Tibial nerve (tissue), 4 donors: ENCODE data around the gene PAX8. TPM values are rescaled to one million over a fixed set of nuclear protein-coding genes. Genes with fewer than 3 reads are reported as not detected.

Experiments
- DNase-seq, 2 donors: peaks; one replicate each; pipeline ENCODE4 v3.0.0-alpha.2; 2019; ENCODE audit warnings: low spot score in 2 of 2
- H3K27ac ChIP-seq, 4 donors: fragments of 200-600 bp; sonication (generic) in 3 of 4; one replicate each; pipeline ENCODE4 v1.5.1; 2017 to 2019; ENCODE audit warnings: mild to moderate bottlenecking in 1 of 4
- H3K27me3 ChIP-seq, 2 donors: fragments of 200-600 bp; sonication (generic) in 1 of 2; one replicate each; pipeline versions ENCODE4 v1.5.1 to v1.6.0; 2017 to 2019
- H3K36me3 ChIP-seq, 3 donors: fragments of 200-600 bp; sonication (generic); one replicate each; pipeline ENCODE4 v1.5.1; 2018 to 2019
- H3K4me1 ChIP-seq, 4 donors: fragments of 200-600 bp; sonication (generic) in 3 of 4; one replicate each; pipeline ENCODE4 v1.5.1; 2017 to 2019
- H3K4me3 ChIP-seq, 4 donors: fragments of 200-600 bp; sonication (generic) in 3 of 4; one replicate each; pipeline ENCODE4 v1.5.1; 2017 to 2019; ENCODE audit warnings: mild to moderate bottlenecking in 1 of 4, moderate library complexity in 1 of 4
- H3K9me3 ChIP-seq, 4 donors: fragments of 200-600 bp; sonication (generic) in 3 of 4; one replicate each; pipeline ENCODE4 v1.5.1; 2017 to 2019
- EP300 ChIP-seq, 2 donors: sonication (generic); formaldehyde crosslinking; IDR thresholded peaks; one replicate each; pipeline ENCODE4 v1.6.1; 2017; ENCODE audit warnings: antibody characterized with exemption in 2 of 2, mild to moderate bottlenecking in 1 of 2
- POLR2A ChIP-seq, 2 donors: fragments of 450-650 bp; IDR thresholded peaks; one replicate each; pipeline ENCODE4 v1.6.1; 2017; ENCODE audit warnings: antibody characterized with exemption in 2 of 2, mild to moderate bottlenecking in 2 of 2, moderate library complexity in 2 of 2
- WGBS, 2 donors: methylation state at CpG; one replicate each; pipeline ENCODE4 v1.1.5; 2018; 5-methylcytosine and 5-hydroxymethylcytosine counted together
- total RNA-seq, 4 donors: library from RNA; depleted of rRNA; stranded (reverse); fragments of >200 nt; gene quantifications; one replicate each; pipeline ENCODE4 v1.1.0, GENCODE V29; 2016
- TF ChIP-seq, protein P1 (sequence below), 5 experiments: fragments of 200-600 bp in 3 of 5; fragments of 450-650 bp in 2 of 5; sonication (generic) in 3 of 5; IDR thresholded peaks; one replicate each; pipeline ENCODE4 v1.5.1; 2016 to 2019; ENCODE audit warnings: antibody characterized with exemption in 5 of 5, mild to moderate bottlenecking in 3 of 5, moderate library complexity in 2 of 5

The PAX8 gene
- total RNA-seq, 4 donors from 2014 or later, result 2.2 to 11.4 (median 5.2) TPM

- Histone ChIP-seq H3K27me3 (no peaks in the 10 kb centered on the region), H3K36me3 (no peaks in the 10 kb centered on the region), H3K9me3 (no peaks in the 10 kb centered on the region), H3K27ac (peak overlapping the region in 2 of 4 donors; percentile 22 to 34), H3K4me1 (peaks cover 0 to 82% (median 58%) of the 10 kb centered on the region in 4 donors), H3K4me3 (no peak overlapping the region)
- no peak for TF ChIP-seq POLR2A (IDR thresholded peaks at IDR 0.05)
- TF ChIP-seq, protein P1, sequence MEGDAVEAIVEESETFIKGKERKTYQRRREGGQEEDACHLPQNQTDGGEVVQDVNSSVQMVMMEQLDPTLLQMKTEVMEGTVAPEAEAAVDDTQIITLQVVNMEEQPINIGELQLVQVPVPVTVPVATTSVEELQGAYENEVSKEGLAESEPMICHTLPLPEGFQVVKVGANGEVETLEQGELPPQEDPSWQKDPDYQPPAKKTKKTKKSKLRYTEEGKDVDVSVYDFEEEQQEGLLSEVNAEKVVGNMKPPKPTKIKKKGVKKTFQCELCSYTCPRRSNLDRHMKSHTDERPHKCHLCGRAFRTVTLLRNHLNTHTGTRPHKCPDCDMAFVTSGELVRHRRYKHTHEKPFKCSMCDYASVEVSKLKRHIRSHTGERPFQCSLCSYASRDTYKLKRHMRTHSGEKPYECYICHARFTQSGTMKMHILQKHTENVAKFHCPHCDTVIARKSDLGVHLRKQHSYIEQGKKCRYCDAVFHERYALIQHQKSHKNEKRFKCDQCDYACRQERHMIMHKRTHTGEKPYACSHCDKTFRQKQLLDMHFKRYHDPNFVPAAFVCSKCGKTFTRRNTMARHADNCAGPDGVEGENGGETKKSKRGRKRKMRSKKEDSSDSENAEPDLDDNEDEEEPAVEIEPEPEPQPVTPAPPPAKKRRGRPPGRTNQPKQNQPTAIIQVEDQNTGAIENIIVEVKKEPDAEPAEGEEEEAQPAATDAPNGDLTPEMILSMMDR (IDR thresholded peaks at IDR 0.05), result no peak
- no peak for DNase-seq
- WGBS, 2 donors, result 95 to 97% methylated on average over 2 of the region's 2 CpGs
Observed at GRCh38 chr2:113215056-113215455, 63.7 kb downstream of the PAX8 start.

- H3K27me3 ChIP-seq, result no peaks in the 10 kb centered on the region
- peak overlapping the region in 2 of 4 donors; percentile 2 to 19 for H3K27ac ChIP-seq
- no peaks in the 10 kb centered on the region for H3K9me3 ChIP-seq
- WGBS, 2 donors, result 66 to 81% methylated on average over 4 of the region's 4 CpGs
- H3K4me3 ChIP-seq, result no peak overlapping the region
- no peak for DNase-seq
- peaks cover 0 to 78% (median 50%) of the 10 kb centered on the region in 4 donors for H3K4me1 ChIP-seq
- TF ChIP-seq EP300 (IDR thresholded peaks at IDR 0.05), result no peak
- TF ChIP-seq POLR2A (IDR thresholded peaks at IDR 0.05), result no peak
- TF ChIP-seq, protein P1 (IDR thresholded peaks at IDR 0.05), result no peak
- no peaks in the 10 kb centered on the region for H3K36me3 ChIP-seq
Observed at GRCh38 chr2:113214141-113214540, 64.6 kb downstream of the PAX8 start.

DNA sequence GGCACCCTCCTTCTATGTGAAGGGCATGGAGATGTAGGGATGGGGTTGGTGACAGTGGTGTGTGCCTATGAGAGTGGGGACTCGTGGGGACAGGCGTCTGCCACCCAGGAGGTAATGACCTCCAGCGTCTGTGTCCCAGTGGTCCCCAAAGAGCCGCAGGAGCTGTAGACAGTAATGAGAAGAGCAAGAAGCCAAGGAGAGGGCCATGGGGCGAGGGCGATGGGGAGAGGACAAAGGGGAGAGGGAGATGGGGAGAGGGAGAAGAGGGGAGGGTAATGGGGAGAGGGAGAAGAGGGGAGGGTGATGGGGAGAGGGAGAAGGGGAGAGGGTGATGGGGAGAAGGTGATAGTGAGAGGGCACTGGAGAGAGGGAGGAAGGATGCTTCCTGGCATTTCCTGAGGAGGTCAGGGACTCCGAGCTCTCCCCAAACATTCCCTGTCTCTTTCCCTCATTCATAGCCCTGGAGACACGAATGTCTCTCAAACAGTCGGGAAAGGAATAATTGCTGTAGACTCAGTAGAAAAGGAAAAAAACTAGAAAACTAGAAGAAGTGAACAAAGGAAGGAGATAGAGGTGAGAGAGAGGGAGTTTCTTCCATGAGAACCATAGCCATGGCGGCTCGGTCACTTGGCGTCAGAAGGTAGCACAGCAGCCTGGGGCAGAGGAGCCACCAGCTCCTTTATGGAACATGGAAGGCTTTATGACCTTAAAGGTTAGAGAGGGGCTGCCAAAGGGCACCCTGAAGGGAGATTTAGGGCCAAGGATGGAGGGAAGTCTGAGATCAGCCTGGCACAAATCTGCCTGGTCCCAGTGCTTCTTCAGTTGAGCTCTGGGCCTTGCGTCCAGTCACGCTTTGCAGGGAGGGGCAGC, 65.4 kb downstream of the PAX8 start:
- no peaks in the 10 kb centered on the region for H3K36me3 ChIP-seq
- H3K9me3 ChIP-seq, result no peaks in the 10 kb centered on the region
- H3K27ac ChIP-seq, result peak overlapping the region in 3 of 4 donors; percentile 60 to 86 (median 84)
- H3K27me3 ChIP-seq, result no peaks in the 10 kb centered on the region
- no peak overlapping the region for H3K4me3 ChIP-seq
- no peak for TF ChIP-seq POLR2A (IDR thresholded peaks at IDR 0.05)
- TF ChIP-seq EP300 (IDR thresholded peaks at IDR 0.05), result no peak
- TF ChIP-seq, protein P1 (IDR thresholded peaks at IDR 0.05), result no peak
- DNase-seq, result no peak
- peaks cover 0 to 69% (median 43%) of the 10 kb centered on the region in 4 donors for H3K4me1 ChIP-seq
- 91 to 95% methylated on average over 14 of the region's 14 CpGs for WGBS, 2 donors

GRCh38 chr2:113212245-113213060, 66.3 kb downstream of the PAX8 start:
- Histone ChIP-seq H3K36me3 (no peaks in the 10 kb centered on the region), H3K27me3 (no peaks in the 10 kb centered on the region), H3K27ac (peak overlapping the region; percentile 60 to 86 (median 73)), H3K4me1 (peaks cover 0 to 61% (median 34%) of the 10 kb centered on the region in 4 donors), H3K4me3 (peak overlapping the region in 1 of 4 donors; percentile 24), H3K9me3 (no peaks in the 10 kb centered on the region)
- WGBS, 2 donors, result 15 to 17% methylated on average over 25 to 26 of the region's 26 CpGs
- peak in 1 of 2 donors; percentile 41 for DNase-seq
- no peak for TF ChIP-seq POLR2A (IDR thresholded peaks at IDR 0.05)
- TF ChIP-seq, protein P1 (IDR thresholded peaks at IDR 0.05), result no peak
- no peak for TF ChIP-seq EP300 (IDR thresholded peaks at IDR 0.05)
